Right lung (tissue), 5 donors: ENCODE data around the gene UGT1A8. TPM values are rescaled to one million over a fixed set of nuclear protein-coding genes. Genes with fewer than 3 reads are reported as not detected.
A peak's percentile ranks its signal among the peaks of the same experiment; 100 is the strongest.

Source experiments
- DNase-seq, 2 donors: peaks; one replicate each; pipeline ENCODE4 v3.0.0-alpha.2; 2013
- polyA plus RNA-seq, 5 donors: library from polyadenylated mRNA; unstranded; fragments of 120-200 nt; gene quantifications; one replicate each; pipeline versions ENCODE4 v1.2.1 to v1.2.3, GENCODE V29; 2013; ENCODE audit warnings: inconsistent platforms in 1 of 5, low replicate concordance in 1 of 5; ENCODE audit not compliant: insufficient read length in 5 of 5, insufficient read depth in 1 of 5

The UGT1A8 gene
- polyA plus RNA-seq, 5 donors: not detected

GRCh38 chr2:233764264-233764663 lies 146.8 kb downstream of the UGT1A8 start:
- no peak for DNase-seq

GRCh38 chr2:233764761-233765160 lies 147.3 kb downstream of the UGT1A8 start:
- no peak for DNase-seq

GRCh38 chr2:233766416-233766815 lies 149.0 kb downstream of the UGT1A8 start:
- no peak for DNase-seq

- DNase-seq: no peak
These were observed 150.6 kb downstream of the UGT1A8 start for GRCh38 chr2:233768076-233768475.

GRCh38 chr2:233769260-233769659 lies 151.8 kb downstream of the UGT1A8 start:
- no peak for DNase-seq

GRCh38 chr2:233772153-233772552 lies 154.7 kb downstream of the UGT1A8 start:
- no peak for DNase-seq

GRCh38 chr2:233772583-233772982 lies 155.2 kb downstream of the UGT1A8 start:
- no peak for DNase-seq

GRCh38 chr2:233773854-233774253 lies 156.4 kb downstream of the UGT1A8 start:
- DNase-seq: no peak

GRCh38 chr2:233775414-233775813 lies 158.0 kb downstream of the UGT1A8 start:
- DNase-seq: no peak

GRCh38 chr2:233778030-233778429 lies 160.6 kb downstream of the UGT1A8 start, which contains the start of gene MROH2A:
MROH2A (plus strand) TSS chr2:233778330; CDS start chr2:233779359, 1,029 bp downstream.
- no peak for DNase-seq

- DNase-seq: no peak
These were observed 162.3 kb downstream of the UGT1A8 start for GRCh38 chr2:233779722-233780121.

GRCh38 chr2:233780771-233781170 lies 163.3 kb downstream of the UGT1A8 start:
- no peak for DNase-seq

GRCh38 chr2:233789554-233789953 lies 172.1 kb downstream of the UGT1A8 start:
- no peak for DNase-seq

GRCh38 chr2:233791151-233791882 lies 173.9 kb downstream of the UGT1A8 start:
- no peak for DNase-seq

GRCh38 chr2:233791883-233792329 lies 174.5 kb downstream of the UGT1A8 start:
- no peak for DNase-seq

- DNase-seq: no peak
These were observed 175.3 kb downstream of the UGT1A8 start for GRCh38 chr2:233792720-233793119.

- DNase-seq: peak; percentile 25 to 26
These were observed 176.2 kb downstream of the UGT1A8 start for GRCh38 chr2:233793465-233794127.

- DNase-seq: no peak
These were observed 176.8 kb downstream of the UGT1A8 start for GRCh38 chr2:233794128-233794658.

- no peak for DNase-seq
These were observed 178.3 kb downstream of the UGT1A8 start for GRCh38 chr2:233795735-233796171.

GRCh38 chr2:233796254-233796653 lies 178.8 kb downstream of the UGT1A8 start:
- no peak for DNase-seq

GRCh38 chr2:233798335-233799086 lies 181.1 kb downstream of the UGT1A8 start:
- no peak for DNase-seq

GRCh38 chr2:233799087-233799665 lies 181.7 kb downstream of the UGT1A8 start:
- no peak for DNase-seq
